HUDEP-2 (cell line): ENCODE data around the gene SALL2.

ENCODE experiments used
- DNase-seq, 76 experiments: peaks; one replicate each; lab custom pipeline; 2025; ENCODE audit not compliant: unreplicated experiment in 76 of 76; lab: John Stamatoyannopoulos, UW

SALL2 gene

GRCh38 chr14:21494902-21495762 lies 31.0 kb downstream of the SALL2 start:
- DNase-seq, result no peak

- DNase-seq, result no peak
Measured at GRCh38 chr14:21486640-21487087, 39.5 kb downstream of the SALL2 start.

- peak; percentile 40 to 98 (median 93) for DNase-seq
Measured at GRCh38 chr14:21476925-21477681, 49.0 kb downstream of the SALL2 start, which contains the start of the genes RAB2B and TOX4. Gene RAB2B, minus strand, starts transcription at chr14:21476959. Its CDS starts 87 bp downstream, at chr14:21476872. Gene TOX4, plus strand, starts transcription at chr14:21477195. Its CDS starts 84 bp downstream, at chr14:21477279.

GRCh38 chr14:21476523-21476924 lies 49.6 kb downstream of the SALL2 start:
- peak in 41 of 76 experiments; percentile 3 to 88 (median 79) for DNase-seq

- no peak for DNase-seq
Measured at GRCh38 chr14:21475767-21476522, 50.2 kb downstream of the SALL2 start.
